HEK293 (cell line): ENCODE data around the gene KCNMA1.

ENCODE experiments used
- CTCF ChIA-PET: fragments of 350-600 bp; formaldehyde crosslinking; extraction: SDS; loops from one replicate; lab custom pipeline; 2021; ENCODE audit warnings: antibody characterized with exemption; lab: Yijun Ruan, JAX
- POLR2A ChIA-PET: fragments of 300-600 bp; formaldehyde crosslinking; extraction: SDS; loops from one replicate; lab custom pipeline; 2020; ENCODE audit warnings: antibody characterized with exemption, inconsistent platforms; lab: Yijun Ruan, JAX
- H3K27ac ChIP-seq: fragments of 200-500 bp; sonication (Bioruptor generic); 2 replicates; pipeline ENCODE4 v1.5.1; 2014; ENCODE audit warnings: low read depth, low read length, control low read depth, inconsistent platforms; ENCODE audit errors: extremely low read depth
- H3K36me3 ChIP-seq, 2 experiments: fragments of 200-500 bp in 1 of 2; sonication (Bioruptor generic) in 1 of 2; 1 replicate in 1 of 2; 2 replicates in 1 of 2; pipeline ENCODE4 v1.5.1; 2014 to 2017; ENCODE audit warnings: inconsistent platforms in 2 of 2, low read length in 2 of 2; ENCODE audit not compliant: control insufficient read depth in 2 of 2, insufficient read depth in 1 of 2
- H3K4me1 ChIP-seq: fragments of 200-500 bp; sonication (Bioruptor generic); 2 replicates; pipeline ENCODE4 v1.5.1; 2014; ENCODE audit warnings: mild to moderate bottlenecking, low read length, inconsistent platforms; ENCODE audit not compliant: control insufficient read depth, insufficient read depth
- H3K4me3 ChIP-seq: 2 replicates; pipeline ENCODE4 v1.5.1; 2011; ENCODE audit warnings: low read depth, mild to moderate bottlenecking, control low read depth, low read length, moderate library complexity
- H3K9me3 ChIP-seq: fragments of 200-500 bp; sonication (Bioruptor generic); 2 replicates; pipeline ENCODE4 v1.5.1; 2014; ENCODE audit warnings: low read depth, low read length, inconsistent platforms; ENCODE audit not compliant: control insufficient read depth, insufficient read depth
- AEBP2 ChIP-seq: fragments of 450-650 bp; formaldehyde crosslinking; IDR thresholded peaks from 2 replicates; pipeline ENCODE4 v1.5.1; 2016; ENCODE audit warnings: missing biosample characterization, missing genetic modification characterization, borderline replicate concordance
- BCL6B ChIP-seq: fragments of 450-650 bp; formaldehyde crosslinking; IDR thresholded peaks from 2 replicates; pipeline ENCODE4 v1.5.1; 2017; ENCODE audit warnings: missing biosample characterization, missing genetic modification characterization
- HOXC10 ChIP-seq: sonication (generic); formaldehyde crosslinking; IDR thresholded peaks from 2 replicates; pipeline ENCODE4 v1.8.1; 2023; ENCODE audit warnings: mild to moderate bottlenecking, missing genetic modification reagents
- IKZF3 ChIP-seq: fragments of 450-650 bp; IDR thresholded peaks from 2 replicates; pipeline ENCODE4 v1.5.0; 2018; ENCODE audit warnings: missing biosample characterization, mild to moderate bottlenecking, missing genetic modification characterization, moderate library complexity
- ZBTB20 ChIP-seq: fragments of 450-650 bp; formaldehyde crosslinking; IDR thresholded peaks from 2 replicates; pipeline ENCODE4 v1.5.1; 2016; ENCODE audit warnings: missing biosample characterization, missing genetic modification characterization
- ZNF112 ChIP-seq: fragments of 450-650 bp; formaldehyde crosslinking; IDR thresholded peaks from 2 replicates; pipeline ENCODE4 v1.5.0; 2017; ENCODE audit warnings: missing biosample characterization, missing genetic modification characterization
- ZNF133 ChIP-seq: fragments of 450-650 bp; formaldehyde crosslinking; IDR thresholded peaks from 2 replicates; pipeline ENCODE4 v1.5.1; 2016; ENCODE audit warnings: missing biosample characterization, missing genetic modification characterization
- ZNF138 ChIP-seq: fragments of 450-650 bp; formaldehyde crosslinking; IDR thresholded peaks from 2 replicates; pipeline ENCODE4 v1.5.1; 2016; ENCODE audit warnings: missing biosample characterization, missing genetic modification characterization, borderline replicate concordance
- ZNF146 ChIP-seq: fragments of 450-650 bp; formaldehyde crosslinking; IDR thresholded peaks from 2 replicates; pipeline ENCODE4 v1.5.1; 2016; ENCODE audit warnings: missing biosample characterization, missing genetic modification characterization
- ZNF18 ChIP-seq: fragments of 450-650 bp; formaldehyde crosslinking; IDR thresholded peaks from 2 replicates; pipeline ENCODE4 v1.5.1; 2016; ENCODE audit warnings: missing biosample characterization, missing genetic modification characterization
- ZNF19 ChIP-seq: fragments of 450-650 bp; formaldehyde crosslinking; IDR thresholded peaks from 2 replicates; pipeline ENCODE4; 2016; ENCODE audit warnings: missing biosample characterization, missing genetic modification characterization, low read depth
- ZNF26 ChIP-seq: fragments of 450-650 bp; formaldehyde crosslinking; IDR thresholded peaks from 2 replicates; pipeline ENCODE4 v1.5.1; 2016; ENCODE audit warnings: missing biosample characterization, missing genetic modification characterization
- ZNF302 ChIP-seq: fragments of 450-650 bp; formaldehyde crosslinking; IDR thresholded peaks from 2 replicates; pipeline ENCODE4 v1.5.1; 2016; ENCODE audit warnings: missing biosample characterization, missing genetic modification characterization, low read depth
- ZNF433 ChIP-seq: fragments of 450-650 bp; formaldehyde crosslinking; IDR thresholded peaks from 2 replicates; pipeline ENCODE4 v1.5.1; 2016; ENCODE audit warnings: missing biosample characterization, missing genetic modification characterization, low read depth
- ZNF449 ChIP-seq: fragments of 450-650 bp; formaldehyde crosslinking; IDR thresholded peaks from 2 replicates; pipeline ENCODE4 v1.5.1; 2017; ENCODE audit warnings: missing biosample characterization, mild to moderate bottlenecking, missing genetic modification characterization, moderate library complexity
- ZNF660 ChIP-seq: fragments of 450-650 bp; IDR thresholded peaks from 2 replicates; pipeline ENCODE4 v1.5.1; 2018; ENCODE audit warnings: missing biosample characterization, mild to moderate bottlenecking, missing genetic modification characterization
- ZNF76 ChIP-seq: fragments of 450-650 bp; formaldehyde crosslinking; IDR thresholded peaks from 2 replicates; pipeline ENCODE4; 2016; ENCODE audit warnings: low read depth, missing biosample characterization, missing genetic modification characterization, borderline replicate concordance
- ZNF776 ChIP-seq: fragments of 450-650 bp; formaldehyde crosslinking; IDR thresholded peaks from 2 replicates; pipeline ENCODE4 v1.5.0; 2017; ENCODE audit warnings: missing biosample characterization, missing genetic modification characterization, borderline replicate concordance
- ZSCAN16 ChIP-seq: fragments of 450-650 bp; formaldehyde crosslinking; IDR thresholded peaks from 2 replicates; pipeline ENCODE4 v1.5.1; 2016; ENCODE audit warnings: missing biosample characterization, missing genetic modification characterization

KCNMA1 gene

GRCh38 chr10:77176232-77176631 lies 461.4 kb downstream of the KCNMA1 start:
- H3K27ac ChIP-seq: no peak overlapping the region
- no peak for TF ChIP-seq ZNF660 (tag by site-specific recombination)
- TF ChIP-seq HOXC10 (CRISPR knock-in tag): no peak
- TF ChIP-seq IKZF3: no peak
- no peaks in the 10 kb centered on the region for H3K36me3 ChIP-seq
- H3K4me3 ChIP-seq: no peak overlapping the region
- ChIA-PET POLR2A (no interaction called here), CTCF (interaction anchor here (0.6 to 21.6 kb wide), 5 partner anchors 11 to 585 kb away, joined by 3 to 512 read pairs (median 4); partner anchors contain the start of gene KCNMA1)
- H3K4me1 ChIP-seq: no peaks in the 10 kb centered on the region
- H3K9me3 ChIP-seq: no peaks in the 10 kb centered on the region

GRCh38 chr10:77175631-77176222 lies 461.9 kb downstream of the KCNMA1 start:
- CTCF ChIA-PET: interaction anchor here (0.8 to 21.6 kb wide), 5 partner anchors 10 to 585 kb away, joined by 3 to 512 read pairs (median 7); partner anchors contain the start of gene KCNMA1

More at GRCh38 chr10:77175631-77176222, 461.9 kb downstream of the KCNMA1 start:
- Histone ChIP-seq H3K4me1 (no peaks in the 10 kb centered on the region), H3K36me3 (no peaks in the 10 kb centered on the region), H3K27ac (no peak overlapping the region), H3K9me3 (no peaks in the 10 kb centered on the region), H3K4me3 (no peak overlapping the region)
- TF ChIP-seq ZSCAN16 (tag by site-specific recombination) (no peak), ZNF26 (tag by site-specific recombination) (no peak), ZNF138 (tag by site-specific recombination) (no peak), ZNF19 (tag by site-specific recombination) (no peak), ZNF302 (tag by site-specific recombination) (no peak), ZNF76 (tag by site-specific recombination) (no peak), BCL6B (tag by site-specific recombination) (no peak), ZNF133 (no peak), ZBTB20 (tag by site-specific recombination) (no peak), ZNF146 (tag by site-specific recombination) (no peak), ZNF18 (no peak), ZNF449 (no peak), AEBP2 (tag by site-specific recombination) (no peak), ZNF433 (no peak), ZNF112 (no peak), ZNF776 (tag by site-specific recombination) (no peak)
- POLR2A ChIA-PET: no interaction called here
